ENCODE results near the gene FASTK.

The FASTK gene

GRCh38 chr7:151080067-151080521 lies 515 bp downstream of the FASTK start:
- no peak for FAIRE-seq

DNA sequence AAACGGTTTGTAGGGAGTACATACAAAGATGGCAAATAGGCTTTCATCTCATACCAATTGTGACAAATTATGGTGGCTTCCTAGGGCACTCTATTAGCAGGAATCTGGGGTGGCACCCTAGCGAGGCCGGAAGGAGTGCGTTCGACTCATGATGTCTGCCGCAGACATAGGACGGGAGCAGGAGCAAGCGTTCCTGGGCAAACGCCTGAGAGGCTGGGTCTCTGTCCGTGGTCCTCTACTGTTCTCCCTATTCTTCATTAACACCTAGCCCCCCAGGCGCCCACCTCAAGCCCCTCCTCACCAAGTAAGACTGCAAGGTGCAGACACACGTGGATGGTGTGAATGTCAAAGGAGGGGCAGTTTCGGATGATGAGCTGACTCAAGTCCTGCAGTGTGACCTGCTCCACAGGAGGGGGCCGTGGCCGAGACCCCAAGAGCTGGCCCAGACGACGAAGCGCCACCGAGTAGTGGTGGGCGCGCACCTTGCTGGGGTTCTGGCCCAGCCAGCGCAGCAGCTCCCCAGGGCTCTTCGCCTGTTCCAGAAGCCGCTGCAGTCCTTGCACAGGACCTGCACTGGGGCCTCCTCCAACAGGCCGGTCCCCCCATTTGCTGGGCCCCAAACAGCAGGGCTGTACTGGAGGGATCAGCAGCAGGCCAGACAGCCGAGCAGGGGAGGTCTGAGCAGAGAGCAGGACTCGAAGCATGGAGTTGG lies 1.3 kb downstream of the FASTK start:
- FAIRE-seq: no peak

DNA sequence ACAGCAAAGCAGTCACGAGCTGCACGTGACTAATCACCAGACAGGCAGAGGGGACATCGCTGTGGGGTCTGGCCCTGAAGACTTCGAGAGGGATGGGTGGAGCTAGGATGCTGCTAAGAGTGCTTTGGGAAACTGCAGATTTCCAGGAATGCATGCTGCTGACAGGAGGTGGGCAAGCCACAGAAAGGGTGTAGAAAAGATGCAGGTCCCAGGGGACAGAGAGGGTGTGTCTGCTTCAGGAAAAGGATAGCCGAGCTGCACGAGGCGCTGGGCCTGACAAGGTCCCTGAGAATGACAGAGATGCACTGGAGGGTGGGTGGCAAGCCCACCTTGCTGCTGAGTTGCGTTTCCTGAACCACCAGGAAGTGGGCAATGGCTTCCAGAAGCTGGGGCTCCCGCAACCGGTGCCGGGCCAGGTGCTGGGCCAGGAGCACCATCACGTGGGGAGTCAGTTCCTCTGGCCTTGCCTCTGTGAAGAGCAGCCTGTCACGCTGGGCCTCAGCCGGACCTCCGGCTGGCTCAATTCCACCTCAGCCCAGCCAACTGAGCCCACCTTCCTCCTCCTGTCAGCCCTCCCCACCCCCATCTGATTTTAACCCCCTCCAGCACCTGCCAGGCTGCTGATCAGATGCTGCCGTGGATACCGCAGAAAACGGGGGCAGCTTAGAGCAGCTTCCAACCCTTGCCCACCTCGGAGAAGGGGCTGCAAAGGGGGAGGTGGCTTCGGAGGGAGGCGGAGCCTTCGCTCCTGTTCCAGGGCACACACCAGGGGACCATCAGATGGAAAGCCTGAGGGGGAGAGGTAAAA lies 2.2 kb downstream of the FASTK start:
- no peak for FAIRE-seq

DNA sequence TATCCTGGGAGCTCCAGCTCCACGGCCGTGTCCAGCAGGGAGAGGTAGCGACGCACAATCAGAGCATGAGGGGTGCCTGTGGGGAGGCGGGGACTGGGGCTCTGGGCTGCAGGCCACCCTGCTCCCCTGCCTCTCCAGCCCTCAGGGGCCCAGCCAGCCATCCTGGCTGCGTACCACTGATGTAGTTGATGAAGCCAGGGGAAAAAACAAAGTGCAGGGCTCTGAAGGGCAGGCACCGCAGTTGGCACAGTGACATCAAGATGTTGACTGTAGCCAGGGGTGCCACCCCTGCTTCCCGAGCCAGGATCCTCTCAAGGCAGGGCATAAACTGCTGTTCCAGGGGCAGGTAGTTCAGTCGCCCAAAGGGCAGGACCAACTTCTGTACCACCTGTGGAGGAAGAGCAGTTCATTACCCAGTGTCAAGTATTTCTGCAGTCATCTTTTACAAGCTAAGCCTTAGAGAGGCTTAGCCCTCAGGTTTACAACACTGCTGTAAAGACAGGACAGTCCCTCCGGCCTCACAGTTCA lies 2.8 kb downstream of the FASTK start:
- FAIRE-seq: no peak

DNA sequence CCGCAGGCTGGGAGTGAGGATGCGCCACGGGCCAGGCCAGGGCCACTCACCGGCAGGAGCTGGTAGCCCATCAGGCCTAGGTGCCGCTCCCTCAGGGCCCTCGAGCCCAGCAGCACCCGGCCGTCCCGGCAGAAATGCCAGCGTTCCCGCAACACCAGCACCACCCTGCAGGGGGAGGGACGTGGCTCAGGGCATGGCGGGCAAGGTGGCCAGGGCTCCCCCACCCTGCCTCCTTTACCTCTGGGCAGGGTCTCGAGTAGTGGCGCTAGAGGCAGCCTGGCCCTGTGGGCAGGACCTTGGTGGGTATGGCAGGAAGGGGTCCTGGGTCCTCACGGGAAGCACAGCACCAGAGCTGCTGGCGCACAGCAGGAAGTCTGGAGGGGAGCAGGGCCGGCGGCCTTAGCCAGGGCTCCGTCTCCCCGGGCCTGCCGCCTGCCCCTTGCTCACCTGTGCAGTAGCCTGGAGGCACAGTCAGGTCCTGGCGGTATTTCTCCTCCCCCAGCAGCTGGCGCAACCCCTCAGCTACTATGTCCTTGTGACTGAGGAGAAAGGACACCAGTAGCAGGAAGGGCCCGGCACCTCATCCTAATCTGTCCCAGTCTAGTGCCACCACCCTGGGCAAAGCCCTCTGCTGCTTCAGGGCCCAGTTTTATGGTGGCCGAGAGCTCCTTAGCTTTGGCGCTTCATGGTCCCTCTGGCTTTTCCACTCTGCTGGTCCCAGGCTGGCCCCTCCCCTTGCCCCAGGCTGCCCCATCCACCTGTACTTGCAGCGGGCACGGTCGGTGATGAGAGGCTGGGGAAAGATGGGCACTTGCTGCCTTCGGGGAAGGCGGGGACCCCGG lies 3.5 kb downstream of the FASTK start:
- FAIRE-seq: no peak

DNA sequence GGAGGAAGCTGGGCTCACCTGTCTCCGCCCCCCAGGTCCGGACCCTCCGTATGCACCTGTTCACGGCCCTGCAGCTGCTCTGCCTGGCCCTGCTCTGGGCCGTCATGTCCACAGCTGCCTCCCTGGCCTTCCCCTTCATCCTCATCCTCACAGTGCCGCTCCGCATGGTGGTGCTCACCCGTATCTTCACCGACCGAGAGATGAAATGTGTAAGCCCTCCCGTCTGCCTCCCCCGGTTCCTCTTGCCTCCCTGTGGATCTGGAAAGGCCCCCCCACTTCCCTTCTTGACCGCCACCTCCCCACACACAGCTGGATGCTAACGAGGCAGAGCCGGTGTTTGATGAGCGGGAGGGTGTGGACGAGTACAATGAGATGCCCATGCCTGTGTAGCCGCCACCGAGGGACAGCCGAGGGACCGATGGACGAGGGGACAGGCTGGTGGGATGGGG lies 4.6 kb downstream of the FASTK start:
- FAIRE-seq: no peak

- no peak for FAIRE-seq
These were observed 5.0 kb downstream of the FASTK start for GRCh38 chr7:151075662-151075971.

- FAIRE-seq: no peak
These were observed 5.6 kb downstream of the FASTK start for GRCh38 chr7:151074817-151075661.

- no peak for FAIRE-seq
These were observed 6.6 kb downstream of the FASTK start for GRCh38 chr7:151073990-151074389.

- no peak for FAIRE-seq
These were observed 9.4 kb downstream of the FASTK start for GRCh38 chr7:151071032-151071866.

- no peak for FAIRE-seq
These were observed 10.0 kb downstream of the FASTK start for GRCh38 chr7:151070574-151070960.

DNA sequence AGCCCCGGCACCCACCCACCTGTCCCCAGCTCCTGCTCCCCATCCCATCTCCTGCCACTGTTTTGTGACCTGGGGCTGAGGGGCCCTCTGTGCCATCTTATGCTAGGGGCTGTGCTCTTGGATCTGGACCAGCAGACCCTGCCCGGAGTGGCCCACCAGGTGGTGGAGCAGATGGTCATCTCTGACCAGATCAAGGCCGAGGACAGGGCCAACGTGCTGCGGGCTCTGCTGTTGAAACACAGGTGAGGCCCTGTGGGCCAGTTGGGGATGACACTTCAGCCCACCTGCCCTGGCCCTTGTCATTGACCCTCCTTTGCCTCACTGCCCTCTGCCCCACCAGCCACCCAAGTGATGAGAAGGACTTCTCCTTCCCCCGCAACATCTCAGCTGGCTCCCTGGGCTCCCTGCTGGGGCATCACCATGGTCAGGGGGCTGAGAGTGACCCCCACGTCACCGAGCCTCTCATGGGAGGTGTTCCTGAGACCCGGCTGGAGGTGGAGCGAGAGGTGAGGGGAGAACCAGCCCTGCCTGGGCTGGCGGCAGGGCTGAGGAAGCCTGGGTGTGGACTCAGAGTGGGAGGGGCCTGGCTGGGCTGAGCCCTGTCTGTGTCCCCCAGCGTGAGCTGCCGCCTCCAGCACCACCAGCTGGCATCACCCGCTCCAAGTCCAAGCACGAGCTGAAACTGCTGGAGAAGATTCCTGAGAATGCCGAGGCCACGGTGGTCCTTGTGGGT lies 10.6 kb downstream of the FASTK start:
- FAIRE-seq: no peak

- FAIRE-seq: no peak
These were observed 12.4 kb downstream of the FASTK start for GRCh38 chr7:151068069-151068773.

- FAIRE-seq: no peak
These were observed 14.2 kb downstream of the FASTK start for GRCh38 chr7:151066273-151066974.

GRCh38 chr7:151065516-151065915 lies 15.1 kb downstream of the FASTK start:
- no peak for FAIRE-seq

GRCh38 chr7:151064993-151065392 lies 15.6 kb downstream of the FASTK start:
- FAIRE-seq: no peak

GRCh38 chr7:151064454-151064853 lies 16.2 kb downstream of the FASTK start:
- FAIRE-seq: no peak

DNA sequence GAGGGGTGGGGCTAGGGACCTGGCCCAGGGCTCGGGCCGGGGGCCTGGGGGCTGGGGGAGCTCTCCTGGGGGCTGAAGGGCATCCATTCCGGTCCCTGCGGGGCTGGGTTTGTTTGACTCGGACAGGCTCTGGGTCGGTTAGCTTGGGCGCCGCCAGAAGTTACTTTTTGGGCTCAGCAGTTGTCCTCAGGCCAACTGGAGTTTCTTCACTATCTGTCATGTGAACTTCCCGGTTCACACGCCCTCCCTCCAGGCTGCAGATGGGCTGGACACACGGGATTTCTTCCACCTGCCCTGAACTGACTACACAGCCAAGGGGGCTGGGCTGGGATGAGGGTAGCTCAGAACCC lies 17.4 kb downstream of the FASTK start:
- no peak for FAIRE-seq

All from islet of Langerhans (tissue), 1 donor.